Gastroesophageal sphincter (tissue), 3 donors: Measurements from ENCODE around the gene VAV3.

ENCODE experiments used
- POLR2A ChIP-seq, 2 donors: fragments of 450-650 bp; IDR thresholded peaks; one replicate each; pipeline ENCODE4 v1.6.1; 2017; ENCODE audit warnings: antibody characterized with exemption in 2 of 2, mild to moderate bottlenecking in 2 of 2, moderate library complexity in 1 of 2
- TF ChIP-seq, protein P1 (sequence below), 4 experiments: fragments of 200-600 bp in 2 of 4; fragments of 450-650 bp in 2 of 4; sonication (generic) in 1 of 4; IDR thresholded peaks; one replicate each; pipeline ENCODE4 v1.5.1; 2017 to 2019; ENCODE audit warnings: antibody characterized with exemption in 4 of 4, mild to moderate bottlenecking in 2 of 4, moderate library complexity in 2 of 4

GRCh38 chr1:107739201-107739600 lies 225.8 kb downstream of the VAV3 start:
- TF ChIP-seq POLR2A (IDR thresholded peaks at IDR 0.05), result no peak
- TF ChIP-seq, protein P1, sequence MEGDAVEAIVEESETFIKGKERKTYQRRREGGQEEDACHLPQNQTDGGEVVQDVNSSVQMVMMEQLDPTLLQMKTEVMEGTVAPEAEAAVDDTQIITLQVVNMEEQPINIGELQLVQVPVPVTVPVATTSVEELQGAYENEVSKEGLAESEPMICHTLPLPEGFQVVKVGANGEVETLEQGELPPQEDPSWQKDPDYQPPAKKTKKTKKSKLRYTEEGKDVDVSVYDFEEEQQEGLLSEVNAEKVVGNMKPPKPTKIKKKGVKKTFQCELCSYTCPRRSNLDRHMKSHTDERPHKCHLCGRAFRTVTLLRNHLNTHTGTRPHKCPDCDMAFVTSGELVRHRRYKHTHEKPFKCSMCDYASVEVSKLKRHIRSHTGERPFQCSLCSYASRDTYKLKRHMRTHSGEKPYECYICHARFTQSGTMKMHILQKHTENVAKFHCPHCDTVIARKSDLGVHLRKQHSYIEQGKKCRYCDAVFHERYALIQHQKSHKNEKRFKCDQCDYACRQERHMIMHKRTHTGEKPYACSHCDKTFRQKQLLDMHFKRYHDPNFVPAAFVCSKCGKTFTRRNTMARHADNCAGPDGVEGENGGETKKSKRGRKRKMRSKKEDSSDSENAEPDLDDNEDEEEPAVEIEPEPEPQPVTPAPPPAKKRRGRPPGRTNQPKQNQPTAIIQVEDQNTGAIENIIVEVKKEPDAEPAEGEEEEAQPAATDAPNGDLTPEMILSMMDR (IDR thresholded peaks at IDR 0.05), result no peak
